ENCODE measurements around the gene FIBCD1.
"Not testable (repeated sequence)": the region's sequence is repeated elsewhere in the genome, so short reads cannot be mapped to it uniquely, and the experiment has no call there.

The FIBCD1 gene

DNA sequence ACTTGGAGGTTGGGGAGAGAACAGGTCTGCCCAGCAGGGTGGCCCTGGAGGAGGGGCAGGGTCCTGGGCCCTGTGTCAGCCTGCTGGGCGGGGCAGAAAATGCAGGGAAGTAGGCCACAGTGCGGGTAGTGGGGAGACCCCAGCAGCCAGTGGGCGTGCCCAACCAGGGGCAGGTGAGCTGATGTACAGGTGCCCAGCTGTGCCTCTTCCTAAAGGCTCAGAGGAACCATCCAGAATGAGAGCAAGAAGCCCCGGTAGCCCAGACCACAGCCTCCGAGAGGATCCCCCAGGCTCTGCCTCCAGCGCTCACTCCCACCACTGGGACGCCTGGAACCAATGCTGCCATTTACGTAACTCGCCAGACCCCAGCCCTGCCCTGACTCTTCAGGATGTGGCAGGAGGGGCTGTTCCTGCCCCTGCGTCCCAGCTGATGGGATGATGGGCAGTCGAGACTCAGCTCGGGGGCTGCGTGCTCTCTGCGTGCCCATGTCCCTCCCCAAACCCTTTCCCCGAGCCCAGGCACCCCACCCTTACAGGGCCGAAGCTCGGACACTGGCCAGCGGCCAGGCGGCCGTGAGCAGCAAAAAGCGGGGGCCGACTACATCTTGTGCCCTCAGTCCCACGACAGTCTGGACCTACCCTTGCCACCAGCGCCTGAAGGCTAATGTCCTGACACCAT is 24.5 kb downstream of the FIBCD1 start:
- Histone ChIP-seq H3K36me3 (ENCODE audit: control insufficient read depth in 1 of 2, insufficient read depth in 2 of 2, low read length in 2 of 2) (no peaks in the 10 kb centered on the region), H3K4me1 (ENCODE audit: control insufficient read depth in 1 of 2, insufficient read depth in 2 of 2, low read length in 2 of 2) (no peaks in the 10 kb centered on the region), H3K27me3 (ENCODE audit: low read depth, low read length) (no peaks in the 10 kb centered on the region), H3K27ac (ENCODE audit: low read length) (no peak overlapping the region), H3K9me3 (ENCODE audit: control insufficient read depth in 1 of 2, low read length in 2 of 2) (no peaks in the 10 kb centered on the region), H3K4me3 (ENCODE audit: low read depth in 1 of 2, low read length in 2 of 2) (no peak overlapping the region)

DNA sequence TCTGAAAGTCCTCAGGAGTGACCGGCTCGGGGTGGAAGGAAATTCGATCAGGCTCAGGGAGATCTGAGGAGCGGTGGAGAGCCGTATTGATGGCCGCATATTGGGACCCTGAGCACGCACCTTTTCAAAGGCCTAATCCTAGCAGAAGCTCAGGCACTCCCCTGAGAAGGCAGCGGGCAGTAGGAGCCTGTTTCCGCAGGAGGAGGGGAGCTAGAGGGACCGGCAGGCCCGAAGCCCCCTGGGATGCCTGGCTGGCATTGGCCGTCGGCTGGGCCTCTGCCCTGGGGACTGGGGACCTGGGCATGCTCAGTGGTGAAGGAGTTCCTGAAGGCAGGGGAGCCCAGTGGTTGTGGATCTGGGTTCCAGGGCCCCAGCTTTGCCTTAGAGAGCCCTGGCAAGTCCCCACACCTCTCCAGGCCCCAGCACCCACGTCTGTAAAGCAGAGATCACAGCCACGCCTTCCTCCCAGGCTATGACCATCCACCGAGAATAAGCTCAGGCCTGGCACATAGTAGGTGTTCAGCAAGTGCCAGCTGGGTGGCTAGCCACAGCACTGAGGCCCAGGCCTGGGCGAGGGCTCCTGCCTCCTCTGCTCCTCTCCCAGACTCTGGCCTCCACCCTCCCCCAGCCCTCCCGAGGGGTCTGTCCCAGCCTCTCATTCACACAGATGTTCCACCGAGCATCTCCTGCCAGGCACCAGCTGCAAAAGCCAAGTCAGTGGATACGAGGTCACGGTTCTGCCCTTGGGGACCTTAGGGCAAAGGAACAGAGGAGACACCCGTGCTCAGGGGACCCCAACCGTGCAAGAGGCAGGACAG is 25.2 kb downstream of the FIBCD1 start:
- Histone ChIP-seq H3K4me1 (ENCODE audit: control insufficient read depth in 1 of 2, insufficient read depth in 2 of 2, low read length in 2 of 2) (no peaks in the 10 kb centered on the region), H3K36me3 (ENCODE audit: control insufficient read depth in 1 of 2, insufficient read depth in 2 of 2, low read length in 2 of 2) (no peaks in the 10 kb centered on the region), H3K27ac (ENCODE audit: low read length) (no peak overlapping the region), H3K27me3 (ENCODE audit: low read depth, low read length) (no peaks in the 10 kb centered on the region), H3K4me3 (ENCODE audit: low read depth in 1 of 2, low read length in 2 of 2) (no peak overlapping the region), H3K9me3 (ENCODE audit: control insufficient read depth in 1 of 2, low read length in 2 of 2) (no peaks in the 10 kb centered on the region)

- Histone ChIP-seq H3K4me1 (ENCODE audit: control insufficient read depth in 1 of 2, insufficient read depth in 2 of 2, low read length in 2 of 2) (no peaks in the 10 kb centered on the region), H3K27me3 (ENCODE audit: low read depth, low read length) (no peaks in the 10 kb centered on the region), H3K9me3 (ENCODE audit: control insufficient read depth in 1 of 2, low read length in 2 of 2) (no peaks in the 10 kb centered on the region), H3K27ac (ENCODE audit: low read length) (no peak overlapping the region), H3K36me3 (ENCODE audit: control insufficient read depth in 1 of 2, insufficient read depth in 2 of 2, low read length in 2 of 2) (no peaks in the 10 kb centered on the region), H3K4me3 (ENCODE audit: low read depth in 1 of 2, low read length in 2 of 2) (no peak overlapping the region)
Measured at GRCh38 chr9:130912932-130913598, 26.0 kb downstream of the FIBCD1 start.

DNA sequence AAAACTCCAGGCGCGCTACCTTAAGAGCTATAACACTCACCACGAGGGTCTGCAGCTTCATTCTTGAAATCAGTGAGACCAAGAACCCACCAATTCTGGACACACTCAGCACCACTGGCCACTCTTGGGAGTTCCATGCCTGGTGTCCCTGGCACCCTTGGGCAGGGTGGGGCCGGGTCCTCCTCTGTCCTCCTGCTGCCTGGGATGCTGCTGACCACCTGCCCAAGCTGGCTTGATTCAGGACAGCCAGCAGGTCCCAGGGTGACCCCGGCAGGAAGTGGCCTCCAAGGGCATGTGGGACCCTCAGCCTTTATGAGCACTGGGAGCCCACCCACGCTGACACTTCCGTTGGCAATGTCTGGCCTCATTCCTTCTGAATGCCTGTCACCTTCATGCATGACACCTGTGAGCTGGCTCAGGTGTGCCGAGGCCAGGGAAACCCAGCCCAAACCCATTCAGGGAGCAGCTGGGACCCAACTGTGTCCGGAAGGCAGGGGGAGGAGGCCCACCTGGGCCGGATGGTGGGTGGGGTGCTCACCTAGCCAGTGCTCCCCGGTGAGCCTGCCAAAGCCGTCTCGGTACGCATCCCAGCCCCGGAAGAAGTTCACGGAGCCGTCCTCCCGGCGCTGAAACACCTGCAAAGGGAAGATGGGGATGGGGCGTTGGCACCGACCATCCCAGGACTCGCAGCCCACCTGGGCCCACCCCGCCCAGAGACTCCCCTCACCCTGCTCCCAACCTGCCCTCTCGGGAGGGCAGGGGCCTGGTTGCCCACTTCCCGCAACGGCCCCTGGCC is 27.6 kb downstream of the FIBCD1 start:
- H3K4me1 ChIP-seq (ENCODE audit: control insufficient read depth in 1 of 2, insufficient read depth in 2 of 2, low read length in 2 of 2), result no peaks in the 10 kb centered on the region
- H3K27ac ChIP-seq (ENCODE audit: low read length), result no peak overlapping the region
- H3K9me3 ChIP-seq (ENCODE audit: control insufficient read depth in 1 of 2, low read length in 2 of 2), result no peaks in the 10 kb centered on the region
- no peaks in the 10 kb centered on the region for H3K27me3 ChIP-seq (ENCODE audit: low read depth, low read length)
- H3K4me3 ChIP-seq (ENCODE audit: low read depth in 1 of 2, low read length in 2 of 2), result no peak overlapping the region
- H3K36me3 ChIP-seq (ENCODE audit: control insufficient read depth in 1 of 2, insufficient read depth in 2 of 2, low read length in 2 of 2), result no peaks in the 10 kb centered on the region

GRCh38 chr9:130910670-130911069 is 28.4 kb downstream of the FIBCD1 start:
- H3K4me1 ChIP-seq (ENCODE audit: control insufficient read depth in 1 of 2, insufficient read depth in 2 of 2, low read length in 2 of 2); H3K27me3 ChIP-seq (ENCODE audit: low read depth, low read length): not testable (repeated sequence)

GRCh38 chr9:130910041-130910440 is 29.0 kb downstream of the FIBCD1 start:
- not testable (repeated sequence) for H3K9me3 ChIP-seq (ENCODE audit: control insufficient read depth in 1 of 2, low read length in 2 of 2); H3K36me3 ChIP-seq (ENCODE audit: control insufficient read depth in 1 of 2, insufficient read depth in 2 of 2, low read length in 2 of 2); H3K4me3 ChIP-seq (ENCODE audit: low read depth in 1 of 2, low read length in 2 of 2); H3K27me3 ChIP-seq (ENCODE audit: low read depth, low read length); H3K4me1 ChIP-seq (ENCODE audit: control insufficient read depth in 1 of 2, insufficient read depth in 2 of 2, low read length in 2 of 2); H3K27ac ChIP-seq (ENCODE audit: low read length)

More at GRCh38 chr9:130910670-130911069, 28.4 kb downstream of the FIBCD1 start:
- H3K27ac ChIP-seq (ENCODE audit: low read length); H3K36me3 ChIP-seq (ENCODE audit: control insufficient read depth in 1 of 2, insufficient read depth in 2 of 2, low read length in 2 of 2); H3K4me3 ChIP-seq (ENCODE audit: low read depth in 1 of 2, low read length in 2 of 2); H3K9me3 ChIP-seq (ENCODE audit: control insufficient read depth in 1 of 2, low read length in 2 of 2): not testable (repeated sequence)

- H3K36me3 ChIP-seq (ENCODE audit: control insufficient read depth in 1 of 2, insufficient read depth in 2 of 2, low read length in 2 of 2), result no peaks in the 10 kb centered on the region
Measured at GRCh38 chr9:130908878-130909355, 30.1 kb downstream of the FIBCD1 start.

GRCh38 chr9:130908146-130908877 is 30.7 kb downstream of the FIBCD1 start:
- no peaks in the 10 kb centered on the region for H3K27me3 ChIP-seq (ENCODE audit: low read depth, low read length)
- H3K4me3 ChIP-seq (ENCODE audit: low read depth in 1 of 2, low read length in 2 of 2), result no peak overlapping the region
- no peaks in the 10 kb centered on the region for H3K4me1 ChIP-seq (ENCODE audit: control insufficient read depth in 1 of 2, insufficient read depth in 2 of 2, low read length in 2 of 2)
- no peak overlapping the region for H3K27ac ChIP-seq (ENCODE audit: low read length)
- H3K9me3 ChIP-seq (ENCODE audit: control insufficient read depth in 1 of 2, low read length in 2 of 2), result no peaks in the 10 kb centered on the region
- H3K36me3 ChIP-seq (ENCODE audit: control insufficient read depth in 1 of 2, insufficient read depth in 2 of 2, low read length in 2 of 2), result no peaks in the 10 kb centered on the region

More at GRCh38 chr9:130908878-130909355, 30.1 kb downstream of the FIBCD1 start:
- no peaks in the 10 kb centered on the region for H3K9me3 ChIP-seq (ENCODE audit: control insufficient read depth in 1 of 2, low read length in 2 of 2)
- no peaks in the 10 kb centered on the region for H3K4me1 ChIP-seq (ENCODE audit: control insufficient read depth in 1 of 2, insufficient read depth in 2 of 2, low read length in 2 of 2)
- H3K27ac ChIP-seq (ENCODE audit: low read length), result no peak overlapping the region
- H3K27me3 ChIP-seq (ENCODE audit: low read depth, low read length), result no peaks in the 10 kb centered on the region
- no peak overlapping the region for H3K4me3 ChIP-seq (ENCODE audit: low read depth in 1 of 2, low read length in 2 of 2)

- H3K4me3 ChIP-seq (ENCODE audit: low read depth in 1 of 2, low read length in 2 of 2), result no peak overlapping the region
- H3K36me3 ChIP-seq (ENCODE audit: control insufficient read depth in 1 of 2, insufficient read depth in 2 of 2, low read length in 2 of 2), result no peaks in the 10 kb centered on the region
- no peaks in the 10 kb centered on the region for H3K4me1 ChIP-seq (ENCODE audit: control insufficient read depth in 1 of 2, insufficient read depth in 2 of 2, low read length in 2 of 2)
- H3K27me3 ChIP-seq (ENCODE audit: low read depth, low read length), result no peaks in the 10 kb centered on the region
- H3K27ac ChIP-seq (ENCODE audit: low read length), result no peak overlapping the region
- H3K9me3 ChIP-seq (ENCODE audit: control insufficient read depth in 1 of 2, low read length in 2 of 2), result no peaks in the 10 kb centered on the region
Measured at GRCh38 chr9:130906735-130907416, 32.2 kb downstream of the FIBCD1 start.
